22Rv1 (cell line): ENCODE results near the gene MSANTD1.

Source experiments
- CTCF ChIP-seq: fragments of 450-650 bp; IDR thresholded peaks from 2 replicates; pipeline ENCODE4 v1.5.1; 2017; ENCODE audit warnings: mild to moderate bottlenecking
- ZFX ChIP-seq: fragments of 450-650 bp; IDR thresholded peaks from 2 replicates; pipeline ENCODE4 v1.6.1; 2017; ENCODE audit warnings: antibody characterized with exemption, borderline replicate concordance

- TF ChIP-seq CTCF (no peak), ZFX (no peak)
Measured at GRCh38 chr4:3256230-3257102, 7.5 kb downstream of the MSANTD1 start.
